Astrocyte (in vitro differentiated cells and primary cell): ENCODE results near the gene GRIK1. TPM values are rescaled to one million over a fixed set of nuclear protein-coding genes. Genes with fewer than 3 reads are reported as not detected.

Source experiments
- DNase-seq: peaks from one replicate; pipeline ENCODE4 v3.0.0-alpha.2; 2010; ENCODE audit warnings: low read depth
- FAIRE-seq: peaks from 2 replicates; lab custom pipeline; 2011; peaks lifted over from hg19 to GRCh38; lab: Jason Lieb, UNC
- H2AFZ ChIP-seq: 2 replicates; pipeline ENCODE4 v1.6.0; 2012; ENCODE audit warnings: low read depth, low read length, inconsistent platforms
- H3K27ac ChIP-seq: 2 replicates; pipeline ENCODE4 v1.5.1; 2011; ENCODE audit warnings: low read depth, low read length, inconsistent platforms
- H3K27me3 ChIP-seq: 2 replicates; pipeline ENCODE4 v1.6.0; 2011; ENCODE audit warnings: low read length, inconsistent platforms; ENCODE audit not compliant: insufficient read depth
- H3K36me3 ChIP-seq: 2 replicates; pipeline ENCODE4 v1.5.1; 2011; ENCODE audit warnings: low read length, inconsistent platforms; ENCODE audit not compliant: insufficient read depth
- H3K4me1 ChIP-seq: 2 replicates; pipeline ENCODE4 v1.5.1; 2011; ENCODE audit warnings: low read length, inconsistent platforms; ENCODE audit not compliant: insufficient read depth
- H3K4me2 ChIP-seq: 2 replicates; pipeline ENCODE4 v1.6.0; 2012; ENCODE audit warnings: low read length, inconsistent platforms
- H3K4me3 ChIP-seq: 2 replicates; pipeline ENCODE4 v1.5.1; 2011; ENCODE audit warnings: low read depth, mild to moderate bottlenecking, low read length, inconsistent platforms; ENCODE audit not compliant: insufficient read depth
- H3K79me2 ChIP-seq: 2 replicates; pipeline ENCODE4 v1.6.0; 2012; ENCODE audit warnings: mild to moderate bottlenecking, low read length, inconsistent platforms; ENCODE audit not compliant: insufficient read depth
- H3K9ac ChIP-seq: 2 replicates; pipeline ENCODE4 v1.6.0; 2012; ENCODE audit warnings: mild to moderate bottlenecking, low read length, inconsistent platforms
- H3K9me3 ChIP-seq: 2 replicates; pipeline ENCODE4 v1.5.1; 2012; ENCODE audit warnings: low read depth, mild to moderate bottlenecking, low read length, inconsistent platforms; ENCODE audit not compliant: insufficient read depth
- H4K20me1 ChIP-seq: 2 replicates; pipeline ENCODE4 v1.6.0; 2012; ENCODE audit warnings: low read length, inconsistent platforms; ENCODE audit not compliant: insufficient read depth
- H3K27ac Mint-ChIP-seq: one replicate; pipeline ENCODE4 v1.8.0; 2021; ENCODE audit warnings: mild to moderate bottlenecking, mixed read lengths; ENCODE audit not compliant: unreplicated experiment
- H3K27me3 Mint-ChIP-seq: one replicate; pipeline ENCODE4 v1.8.0; 2021; ENCODE audit warnings: low read depth, mixed read lengths; ENCODE audit not compliant: unreplicated experiment
- H3K36me3 Mint-ChIP-seq: one replicate; pipeline ENCODE4 v1.8.0; 2021; ENCODE audit warnings: low read depth, mixed read lengths; ENCODE audit not compliant: unreplicated experiment
- H3K4me1 Mint-ChIP-seq: one replicate; pipeline ENCODE4 v1.8.0; 2021; ENCODE audit warnings: low read depth, mixed read lengths; ENCODE audit not compliant: unreplicated experiment
- H3K4me3 Mint-ChIP-seq: one replicate; pipeline ENCODE4 v1.8.0; 2021; ENCODE audit warnings: mild to moderate bottlenecking, moderate library complexity, mixed read lengths; ENCODE audit not compliant: unreplicated experiment
- H3K9me3 Mint-ChIP-seq: one replicate; pipeline ENCODE4 v1.8.0; 2021; ENCODE audit warnings: mild to moderate bottlenecking, mixed read lengths; ENCODE audit not compliant: unreplicated experiment
- CTCF ChIP-seq: IDR thresholded peaks from 2 replicates; pipeline ENCODE4 v1.5.1; 2011; ENCODE audit warnings: low read depth, mild to moderate bottlenecking, inconsistent platforms, low read length, moderate library complexity; ENCODE audit not compliant: insufficient read depth
- EZH2 ChIP-seq: IDR thresholded peaks from 2 replicates; pipeline ENCODE4 v1.6.1; 2012; ENCODE audit warnings: mild to moderate bottlenecking, low read length, inconsistent platforms; ENCODE audit not compliant: insufficient read depth
- total RNA-seq: library from RNA; stranded (reverse); gene quantifications from 2 replicates; pipeline ENCODE4 v1.2.1, GENCODE V29; 2021

GRIK1 gene
- total RNA-seq, 1 donor from 2014 or later: not detected

- H3K9ac ChIP-seq: no peak overlapping the region
- TF ChIP-seq EZH2: no peak
- TF ChIP-seq CTCF: no peak
- no peak overlapping the region for H3K4me3 ChIP-seq
- no peak overlapping the region for H3K27ac ChIP-seq
- no peak overlapping the region for H3K4me2 ChIP-seq
- H3K9me3 ChIP-seq: no peaks in the 10 kb centered on the region
- H2AFZ ChIP-seq: no peak overlapping the region
- H3K27me3 Mint-ChIP-seq: no peaks in the 10 kb centered on the region
- no peak overlapping the region for H3K27ac Mint-ChIP-seq
- H3K36me3 Mint-ChIP-seq: no peaks in the 10 kb centered on the region
- no peak overlapping the region for H3K4me3 Mint-ChIP-seq
- H3K4me1 ChIP-seq: no peaks in the 10 kb centered on the region
- H4K20me1 ChIP-seq: no peaks in the 10 kb centered on the region
- H3K79me2 ChIP-seq: no peaks in the 10 kb centered on the region
- H3K4me1 Mint-ChIP-seq: no peaks in the 10 kb centered on the region
- no peaks in the 10 kb centered on the region for H3K36me3 ChIP-seq
- H3K27me3 ChIP-seq: no peaks in the 10 kb centered on the region
- FAIRE-seq (no peak), DNase-seq (no peak)
- no peaks in the 10 kb centered on the region for H3K9me3 Mint-ChIP-seq
These were observed 264.3 kb downstream of the GRIK1 start for GRCh38 chr21:29675451-29675850.

DNA sequence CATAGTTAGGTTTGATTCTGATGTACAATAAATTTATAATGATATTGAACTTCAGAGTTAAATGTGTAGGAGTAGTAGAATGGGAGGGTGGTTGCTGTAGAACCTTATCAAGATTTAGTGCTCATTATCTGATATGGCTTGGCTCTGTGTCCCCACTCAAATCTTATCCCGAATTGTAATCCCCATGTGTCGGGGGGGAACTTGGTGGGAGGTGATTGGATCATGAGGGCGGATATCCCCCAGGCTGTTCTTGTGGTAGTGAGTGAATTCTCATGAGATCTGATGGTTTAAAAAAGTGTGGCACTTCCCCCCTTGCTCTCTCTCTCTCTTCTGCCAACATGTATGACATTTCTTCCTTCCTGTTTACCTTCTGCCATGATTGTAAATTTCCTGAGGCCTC, 265.5 kb downstream of the GRIK1 start:
- Histone ChIP-seq H3K9me3 (no peaks in the 10 kb centered on the region), H3K79me2 (no peaks in the 10 kb centered on the region), H3K27me3 (no peaks in the 10 kb centered on the region), H3K4me3 (no peak overlapping the region), H2AFZ (no peak overlapping the region), H3K4me1 (no peaks in the 10 kb centered on the region), H3K27ac (no peak overlapping the region), H3K4me2 (no peak overlapping the region), H4K20me1 (no peaks in the 10 kb centered on the region), H3K9ac (no peak overlapping the region), H3K36me3 (no peaks in the 10 kb centered on the region)
- Mint-ChIP-seq H3K27ac (no peak overlapping the region), H3K27me3 (peaks cover 3% of the 10 kb centered on the region), H3K4me3 (no peak overlapping the region), H3K9me3 (no peaks in the 10 kb centered on the region), H3K36me3 (no peaks in the 10 kb centered on the region), H3K4me1 (no peaks in the 10 kb centered on the region)
- FAIRE-seq (no peak), DNase-seq (no peak)
- TF ChIP-seq CTCF (no peak), EZH2 (no peak)

- Mint-ChIP-seq H3K9me3 (no peaks in the 10 kb centered on the region), H3K27me3 (peaks cover 3% of the 10 kb centered on the region), H3K4me1 (no peaks in the 10 kb centered on the region), H3K27ac (no peak overlapping the region), H3K36me3 (no peaks in the 10 kb centered on the region), H3K4me3 (no peak overlapping the region)
- DNase-seq (no peak), FAIRE-seq (no peak)
- Histone ChIP-seq H3K4me2 (no peak overlapping the region), H3K4me1 (no peaks in the 10 kb centered on the region), H3K79me2 (no peaks in the 10 kb centered on the region), H3K9me3 (no peaks in the 10 kb centered on the region), H4K20me1 (no peaks in the 10 kb centered on the region), H3K27ac (no peak overlapping the region), H3K36me3 (no peaks in the 10 kb centered on the region), H3K9ac (no peak overlapping the region), H3K4me3 (no peak overlapping the region), H3K27me3 (no peaks in the 10 kb centered on the region), H2AFZ (no peak overlapping the region)
- TF ChIP-seq CTCF (no peak), EZH2 (no peak)
These were observed 266.6 kb downstream of the GRIK1 start for GRCh38 chr21:29673096-29673610.
